Heart right ventricle (tissue), 16 donors: ENCODE results near the gene MYEOV. TPM values are rescaled to one million over a fixed set of nuclear protein-coding genes. Genes with fewer than 3 reads are reported as not detected.

ENCODE experiments used
- ATAC-seq, 8 donors: fragments of 200-7000 bp; cut with Tn5 transposase; one replicate each; pipeline ENCODE4 v1.9.1; 2020; ENCODE audit warnings: mild to moderate bottlenecking in 8 of 8, moderate library complexity in 8 of 8, moderate number of reproducible peaks in 1 of 8
- DNase-seq, 2 donors: peaks; one replicate each; pipeline ENCODE4 v3.0.0-alpha.2; 2020
- H3K27ac ChIP-seq, 10 donors: fragments of 200-600 bp; sonication (generic) in 2 of 10; one replicate each; pipeline versions ENCODE4 v1.5.0 to v1.8.0; 2020 to 2022; ENCODE audit warnings: mild to moderate bottlenecking in 3 of 10
- H3K27me3 ChIP-seq, 7 donors: fragments of 200-600 bp; one replicate each; pipeline ENCODE4 v1.8.0; 2021 to 2022; ENCODE audit warnings: mild to moderate bottlenecking in 2 of 7
- H3K36me3 ChIP-seq, 9 donors: fragments of 200-600 bp; sonication (generic) in 1 of 9; one replicate each; pipeline versions ENCODE4 v1.5.0 to v1.8.0; 2020 to 2022; ENCODE audit warnings: mild to moderate bottlenecking in 2 of 9
- H3K4me1 ChIP-seq, 9 donors: fragments of 200-600 bp; sonication (generic) in 1 of 9; one replicate each; pipeline versions ENCODE4 v1.5.0 to v1.8.0; 2020 to 2022; ENCODE audit warnings: mild to moderate bottlenecking in 4 of 9
- H3K4me3 ChIP-seq, 10 donors: fragments of 200-600 bp; sonication (generic) in 2 of 10; one replicate each; pipeline versions ENCODE4 v1.5.0 to v1.8.0; 2020 to 2022; ENCODE audit warnings: mild to moderate bottlenecking in 7 of 10, moderate library complexity in 2 of 10
- H3K9me3 ChIP-seq, 11 donors: fragments of 200-600 bp in 10 of 11; sonication (generic) in 2 of 11; one replicate each; pipeline versions ENCODE4 v1.5.0 to v1.8.0; 2013 to 2022; ENCODE audit warnings: mild to moderate bottlenecking in 2 of 11, control low read depth in 1 of 11, moderate library complexity in 1 of 11
- WGBS, 2 donors: extraction: QIAGEN DNeasy Blood & Tissue Kit; methylation state at CpG; one replicate each; pipeline ENCODE4 v1.1.7; 2013; ENCODE audit warnings: inconsistent platforms in 1 of 2; 5-methylcytosine and 5-hydroxymethylcytosine counted together
- intact Hi-C, 10 donors: fragments of 100-400 bp; cut with DNase I; formaldehyde crosslinking; loops; one replicate each; pipeline versions ENCODE4 v1.11.1 to v1.14.2; 2022
- long read RNA-seq, 3 donors: library from polyadenylated mRNA; unstranded; transcript quantifications; one replicate each; pipeline ENCODE4 v2.0.0, GENCODE V29; 2020 to 2021
- polyA plus RNA-seq, 2 donors: library from polyadenylated mRNA; stranded (reverse); fragments of 200-250 nt; gene quantifications; one replicate each; pipeline ENCODE4 v1.2.3, GENCODE V29; 2013
- total RNA-seq, 10 donors: library from RNA; stranded (reverse); fragmentation: NEBNext Ultra II Directional in 3 of 10; extraction: Animal tissue kit (Norgen Biotek cat#: 25700) in 3 of 10; gene quantifications; one replicate each; pipeline versions ENCODE4 v1.2.1 to v1.2.4, GENCODE V29; 2021 to 2023
- TF ChIP-seq, protein P1 (sequence below), 9 donors: fragments of 200-600 bp; sonication (generic) in 2 of 9; IDR thresholded peaks; one replicate each; pipeline versions ENCODE4 v1.5.0 to v1.8.0; 2021 to 2022; ENCODE audit warnings: antibody characterized with exemption in 9 of 9, mild to moderate bottlenecking in 5 of 9, moderate library complexity in 1 of 9
- donor health status: Arrhythmogenic right ventricular cardiomyopathy.
- donor health status: ischemic (EF 13 %, LVEDD 7.1; RV severe dilation, severe dysfunction).
- donor health status: healthy with polysubstance abuse.
- donor health status: DM: no; HTN: yes; CAD: no.
- donor health status: DM: no; HTN: no; CAD: no.
- donor health status: ischemic (EF 25% LVEDD 6.9; RV normal size, moderate dysfunction).
- donor health status: ischemic (EF 25% LVEDD 5.7; RV mildly dilated, moderate dysfunction).
- donor health status: healthy.
- donor health status: DM: yes; HTN: yes; CAD: no.
- donor health status: Ischemic cardiomyopathy.
- donor health status: ischemic (EF 35%, LVEDD 5.7; RV mildly dilated, moderate dysfunction).
- donor health status: nonischemic (EF 11% LVEDD 7.7; RV severe dilation, severe dysfunction).
- donor health status: DM: yes; HTN: yes; CAD: no.
- donor health status: PGD.
- donor health status: ischemic (EF 29% LVEDD 5.4; RV normal size, mild dysfunction).
- donor health status: nonischemic (EF 23%, LVEDD 6.1; RV moderate dilation, normal function).

MYEOV gene
- total RNA-seq (not detected), polyA plus RNA-seq (under 1 TPM in 1 of 2 donors, not detected in 1; 0.07 TPM)
- long read RNA-seq, donor 1: 0 reads
- long read RNA-seq, donor 2: 0 reads
- long read RNA-seq, donor 3: 0 reads

DNA sequence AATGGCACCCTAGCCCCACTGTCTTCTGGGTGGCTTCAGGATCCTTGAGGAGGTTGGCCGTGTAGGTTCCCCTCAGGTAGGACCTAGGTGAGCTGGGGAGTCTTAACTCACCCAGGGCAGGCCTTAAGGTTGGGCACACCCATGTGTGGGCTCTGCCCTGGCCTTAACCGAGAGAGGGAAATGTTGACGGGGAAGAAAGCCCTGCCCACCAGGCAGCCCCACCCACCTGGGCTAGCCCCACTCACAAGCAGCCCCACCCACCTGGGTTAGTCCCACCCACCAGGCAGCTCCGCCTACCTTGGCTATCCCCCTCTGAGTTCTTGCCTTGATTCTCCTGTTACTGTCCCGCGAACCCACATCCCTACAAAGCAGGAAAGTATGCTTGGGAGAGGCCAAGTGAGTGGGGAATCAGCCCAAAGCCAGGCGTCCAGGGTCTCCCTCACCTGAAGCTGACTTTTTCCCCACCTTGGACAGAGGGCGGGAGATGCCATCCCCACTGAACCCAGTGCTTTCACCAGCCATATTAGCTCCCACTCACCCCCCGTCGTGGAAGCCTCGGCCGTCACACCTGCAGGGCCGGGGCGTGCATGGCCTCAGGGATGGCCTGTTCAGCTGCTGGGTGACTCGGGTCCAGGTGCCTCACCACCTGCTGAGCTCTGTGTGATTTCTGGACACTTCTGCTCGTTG is at the start of gene MYEOV:
TSS of gene MYEOV (plus strand) at position 337 of the 687 bp plus-strand sequence. CDS start 1,200 bp downstream, outside the sequence.
- H3K4me3 ChIP-seq: no peak within 1 kb of the TSS
- H3K9me3 ChIP-seq: peaks cover 0 to 5% (median 0%) of the 10 kb centered on the region in 11 donors
- intact Hi-C loops: loop anchor here in 9 of 10 donors (2.0 to 10.0 kb wide), 7 partner anchors 121 to 351 kb away; partner anchors contain the start of gene CCND1 (in 4 of the 9)
- 90% methylated on average over 16 of the region's 16 CpGs for WGBS, 2 donors
- no peaks in the 10 kb centered on the region for H3K27me3 ChIP-seq
- no peak for DNase-seq
- peaks cover 19 to 48% (median 31%) of the 10 kb centered on the region in 9 donors for H3K4me1 ChIP-seq
- H3K27ac ChIP-seq: peak within 1 kb of the TSS in 1 of 10 donors; percentile 1
- ATAC-seq: no peak
- TF ChIP-seq, protein P1, sequence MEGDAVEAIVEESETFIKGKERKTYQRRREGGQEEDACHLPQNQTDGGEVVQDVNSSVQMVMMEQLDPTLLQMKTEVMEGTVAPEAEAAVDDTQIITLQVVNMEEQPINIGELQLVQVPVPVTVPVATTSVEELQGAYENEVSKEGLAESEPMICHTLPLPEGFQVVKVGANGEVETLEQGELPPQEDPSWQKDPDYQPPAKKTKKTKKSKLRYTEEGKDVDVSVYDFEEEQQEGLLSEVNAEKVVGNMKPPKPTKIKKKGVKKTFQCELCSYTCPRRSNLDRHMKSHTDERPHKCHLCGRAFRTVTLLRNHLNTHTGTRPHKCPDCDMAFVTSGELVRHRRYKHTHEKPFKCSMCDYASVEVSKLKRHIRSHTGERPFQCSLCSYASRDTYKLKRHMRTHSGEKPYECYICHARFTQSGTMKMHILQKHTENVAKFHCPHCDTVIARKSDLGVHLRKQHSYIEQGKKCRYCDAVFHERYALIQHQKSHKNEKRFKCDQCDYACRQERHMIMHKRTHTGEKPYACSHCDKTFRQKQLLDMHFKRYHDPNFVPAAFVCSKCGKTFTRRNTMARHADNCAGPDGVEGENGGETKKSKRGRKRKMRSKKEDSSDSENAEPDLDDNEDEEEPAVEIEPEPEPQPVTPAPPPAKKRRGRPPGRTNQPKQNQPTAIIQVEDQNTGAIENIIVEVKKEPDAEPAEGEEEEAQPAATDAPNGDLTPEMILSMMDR (IDR thresholded peaks at IDR 0.05): no peak
- no peaks in the 10 kb centered on the region for H3K36me3 ChIP-seq

DNA sequence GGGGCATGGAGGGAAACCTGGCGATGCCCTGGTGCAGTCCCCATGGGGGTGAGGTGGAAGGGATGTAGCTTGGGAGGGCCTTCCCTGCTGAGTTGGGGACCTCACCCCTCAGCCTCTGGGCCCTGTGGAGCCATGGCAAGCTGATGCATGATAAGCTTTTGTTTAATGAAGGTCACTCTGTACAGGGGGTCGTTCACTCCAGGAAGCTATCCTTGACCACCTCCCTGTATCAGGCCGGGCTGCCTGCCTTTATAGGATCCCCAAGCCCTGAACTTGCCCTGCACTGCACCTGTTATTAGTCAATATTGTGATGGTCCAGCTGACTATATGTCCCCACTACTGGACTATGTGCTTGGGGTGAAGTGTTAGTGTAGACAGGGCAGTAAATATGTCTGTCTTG is 49.7 kb upstream of the MYEOV start:
- TF ChIP-seq, protein P1 (IDR thresholded peaks at IDR 0.05): no peak
- H3K9me3 ChIP-seq: no peaks in the 10 kb centered on the region
- DNase-seq: no peak

DNA sequence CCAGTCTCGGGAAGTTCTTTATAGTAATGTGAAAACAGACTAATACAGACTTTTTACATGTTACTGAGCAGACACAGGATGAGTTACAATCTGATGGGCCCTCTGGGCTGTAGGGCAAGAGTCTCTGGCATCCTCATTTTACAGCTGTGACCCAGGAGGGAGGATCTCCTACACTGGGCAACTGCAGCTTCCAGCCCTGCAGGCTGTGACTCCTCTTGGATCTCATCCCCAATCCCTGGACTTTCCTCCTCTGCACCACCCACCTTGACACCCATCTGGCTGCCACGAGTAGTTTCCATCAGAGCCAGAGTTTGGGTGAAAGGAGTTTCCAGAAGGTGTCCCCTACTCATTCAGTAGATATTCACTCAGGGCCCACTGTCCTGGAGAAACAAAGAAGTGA is 48.9 kb upstream of the MYEOV start:
- no peaks in the 10 kb centered on the region for H3K9me3 ChIP-seq
- no peaks in the 10 kb centered on the region for H3K27me3 ChIP-seq
- H3K4me3 ChIP-seq: no peak overlapping the region
- DNase-seq: no peak
- peaks cover 0 to 15% (median 9%) of the 10 kb centered on the region in 9 donors for H3K4me1 ChIP-seq
- no peak overlapping the region for H3K27ac ChIP-seq
- intact Hi-C loops: loop anchor here in 1 of 10 donors (10.0 kb wide), 1 partner anchor 110 kb away; no protein-coding TSS in a partner anchor
- TF ChIP-seq, protein P1 (IDR thresholded peaks at IDR 0.05): no peak
- 91 to 92% methylated on average over 2 of the region's 2 CpGs for WGBS, 2 donors
- no peak for ATAC-seq
- H3K36me3 ChIP-seq: no peaks in the 10 kb centered on the region

More for the DNA sequence above, 49.7 kb upstream of the MYEOV start:
- no peaks in the 10 kb centered on the region for H3K27me3 ChIP-seq
- intact Hi-C loops: loop anchor here in 1 of 10 donors (10.0 kb wide), 1 partner anchor 109 kb away; no protein-coding TSS in a partner anchor
- 87 to 94% methylated on average over 3 of the region's 3 CpGs for WGBS, 2 donors
- peaks cover 0 to 15% (median 9%) of the 10 kb centered on the region in 9 donors for H3K4me1 ChIP-seq
- no peak overlapping the region for H3K4me3 ChIP-seq
- no peaks in the 10 kb centered on the region for H3K36me3 ChIP-seq
- no peak overlapping the region for H3K27ac ChIP-seq
- ATAC-seq: no peak

DNA sequence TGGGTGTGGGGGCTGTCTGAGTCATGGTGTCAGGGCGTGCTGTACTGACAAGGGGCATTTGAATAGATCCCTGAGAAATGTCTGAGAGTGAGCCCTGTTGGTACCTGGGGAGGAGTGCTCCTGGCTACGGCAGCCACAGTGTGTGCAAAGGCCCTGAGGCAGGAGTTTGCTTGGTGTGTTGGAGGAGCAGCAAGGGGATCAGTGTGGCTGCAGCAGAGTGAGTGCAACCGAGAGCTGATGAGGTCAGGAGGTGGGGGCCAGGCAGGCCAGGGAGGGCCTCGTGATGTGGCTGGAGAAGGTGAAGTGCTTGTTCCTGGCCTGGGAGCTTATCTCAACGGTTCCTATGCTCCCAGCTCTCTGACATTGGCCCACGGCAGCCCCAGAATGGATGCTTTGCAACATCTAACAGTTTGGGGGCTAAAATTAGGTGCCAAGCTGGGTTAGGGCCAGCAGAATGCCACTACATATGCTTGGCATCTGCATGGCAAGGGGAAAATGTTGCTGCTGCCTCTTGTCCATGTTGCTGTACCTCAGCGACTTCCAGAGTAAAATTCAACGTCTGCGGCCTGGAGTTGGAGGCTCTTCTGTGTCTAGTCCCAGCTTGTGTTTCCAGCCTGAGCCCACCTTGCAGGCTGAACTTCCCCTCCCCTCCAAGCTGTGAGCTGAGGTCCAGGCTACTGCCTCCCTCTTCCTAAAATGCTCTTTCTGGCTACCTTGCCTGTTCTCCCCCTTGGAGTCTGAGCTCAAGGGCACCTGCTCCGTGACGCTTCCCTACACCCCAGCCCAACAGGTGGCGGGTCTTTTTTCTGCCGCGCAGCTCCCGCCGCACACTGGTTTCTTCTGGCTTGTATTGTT is 48.2 kb upstream of the MYEOV start:
- H3K9me3 ChIP-seq: no peaks in the 10 kb centered on the region
- peaks cover 0 to 15% (median 9%) of the 10 kb centered on the region in 9 donors for H3K4me1 ChIP-seq
- H3K4me3 ChIP-seq: no peak overlapping the region
- peak overlapping the region in 2 of 10 donors; percentile 52 to 66 for H3K27ac ChIP-seq
- WGBS, 2 donors: 74 to 78% methylated on average over 16 of the region's 16 CpGs
- peak in 1 of 2 donors; percentile 28 for DNase-seq
- TF ChIP-seq, protein P1 (IDR thresholded peaks at IDR 0.05): no peak
- no peaks in the 10 kb centered on the region for H3K27me3 ChIP-seq
- no peaks in the 10 kb centered on the region for H3K36me3 ChIP-seq
- ATAC-seq: peak in 7 of 8 donors; percentile 18 to 87 (median 76)
- intact Hi-C loops: loop anchor here in 1 of 10 donors (10.0 kb wide), 1 partner anchor 111 kb away; no protein-coding TSS in a partner anchor
